ENCODE data around the gene SOWAHA.

DNA sequence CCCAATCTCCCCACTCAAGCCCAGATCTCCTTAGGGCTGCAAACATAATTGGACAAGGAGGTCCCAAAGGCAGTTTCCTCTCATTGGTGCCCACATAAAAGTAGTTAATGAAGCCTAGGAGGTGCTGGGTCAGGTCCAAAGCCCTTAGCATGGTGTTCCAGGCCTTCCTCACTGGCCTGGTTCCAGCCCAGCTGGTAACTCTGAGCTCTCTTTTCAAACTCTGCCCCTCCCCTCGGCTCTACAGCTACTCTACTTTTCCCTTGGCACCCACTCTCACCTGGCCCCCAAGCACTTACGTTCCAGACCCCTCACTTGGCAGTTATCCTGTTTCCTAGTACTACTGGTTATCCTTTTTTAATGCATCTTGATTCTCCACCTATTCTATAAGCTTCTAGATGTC, 46.0 kb upstream of the SOWAHA start:
- TF ChIP-seq CTCF (conservative IDR thresholded peaks at IDR 0.05) (no peak), EZH2 (IDR thresholded peaks at IDR 0.05; ENCODE audit: low read depth) (no peak)

Measured in PC-9 (cell line).